IMR-90 (cell line): Measurements from ENCODE around the gene PRKAG2. TPM values are rescaled to one million over a fixed set of nuclear protein-coding genes. Genes with fewer than 3 reads are reported as not detected.

Experiments
- ATAC-seq: fragments of 200-7000 bp; cut with Tn5 transposase; 2 replicates; pipeline ENCODE4 v1.9.1; 2020; ENCODE audit warnings: low read depth, mild to moderate bottlenecking, moderate library complexity
- BruUV-seq: library from RNA; stranded (reverse); fragments of 400-500 nt; replicated peaks from 2 replicates; lab custom pipeline; 2021; lab: Mats Ljungman, UMichigan
- CTCF ChIA-PET: fragments of 300-600 bp; formaldehyde crosslinking; extraction: SDS; loops from one replicate; lab custom pipeline; 2021; ENCODE audit warnings: antibody characterized with exemption; lab: Yijun Ruan, JAX
- POLR2A ChIA-PET: fragments of 300-600 bp; sonication (Branson Sonifier 250); formaldehyde crosslinking; loops from one replicate; lab custom pipeline; 2022; ENCODE audit warnings: antibody characterized with exemption; ENCODE audit not compliant: unreplicated experiment; lab: Charles Lee
- DNase-seq: peaks from one replicate; pipeline ENCODE4 v3.0.0; 2013
- H2AFZ ChIP-seq: replicated peaks from 2 replicates; pipeline ENCODE3; 2013; ENCODE audit warnings: low read length, mild to moderate bottlenecking; ENCODE audit not compliant: poor library complexity
- H2AK5ac ChIP-seq: 2 replicates; pipeline ENCODE4 v1.6.1; 2013; ENCODE audit warnings: low read depth, low read length, inconsistent platforms
- H2AK9ac ChIP-seq: replicated peaks from 2 replicates; pipeline ENCODE3; 2013; ENCODE audit warnings: mild to moderate bottlenecking, low read depth, low read length, moderate library complexity; ENCODE audit not compliant: poor library complexity
- H2BK120ac ChIP-seq: 2 replicates; pipeline ENCODE4 v1.6.1; 2013; ENCODE audit warnings: low read depth, low read length, inconsistent platforms
- H2BK15ac ChIP-seq: 3 replicates; pipeline ENCODE4 v1.6.1; 2013; ENCODE audit warnings: low read depth, low read length, inconsistent platforms
- H2BK20ac ChIP-seq: 2 replicates; pipeline ENCODE4 v1.6.1; 2013; ENCODE audit warnings: low read depth, mild to moderate bottlenecking, inconsistent platforms, low read length, moderate library complexity
- H2BK5ac ChIP-seq: 2 replicates; pipeline ENCODE4 v1.6.1; 2013; ENCODE audit warnings: mild to moderate bottlenecking, low read depth, low read length, inconsistent platforms; ENCODE audit not compliant: poor library complexity, severe bottlenecking
- H3K14ac ChIP-seq: replicated peaks from 2 replicates; pipeline ENCODE4 v1.6.1; 2013; ENCODE audit warnings: low read depth, low read length, inconsistent platforms
- H3K18ac ChIP-seq: 2 replicates; pipeline ENCODE4 v1.6.1; 2013; ENCODE audit warnings: low read depth, low read length, control low read depth
- H3K23ac ChIP-seq: 2 replicates; pipeline ENCODE4 v1.6.1; 2013; ENCODE audit warnings: low read depth, low read length, inconsistent platforms
- H3K27ac ChIP-seq: 2 replicates; pipeline ENCODE4 v1.5.1; 2013; ENCODE audit warnings: mild to moderate bottlenecking, control low read depth, low read length; ENCODE audit not compliant: insufficient read depth
- H3K27me3 ChIP-seq: 2 replicates; pipeline ENCODE4 v1.6.1; 2013; ENCODE audit warnings: low read length; ENCODE audit not compliant: control insufficient read depth, insufficient read depth
- H3K36me3 ChIP-seq: 2 replicates; pipeline ENCODE4 v1.6.1; 2013; ENCODE audit warnings: low read length, mixed read lengths; ENCODE audit not compliant: control insufficient read depth, insufficient read depth
- H3K4ac ChIP-seq: 2 replicates; pipeline ENCODE4 v1.6.1; 2013; ENCODE audit warnings: low read depth, low read length, inconsistent platforms
- H3K4me1 ChIP-seq: 2 replicates; pipeline ENCODE4 v1.6.1; 2013; ENCODE audit warnings: low read length, mixed read lengths; ENCODE audit not compliant: control insufficient read depth, insufficient read depth
- H3K4me2 ChIP-seq: 2 replicates; pipeline ENCODE4 v1.6.1; 2013; ENCODE audit warnings: low read depth, mild to moderate bottlenecking, control low read depth, low read length, moderate library complexity
- H3K4me3 ChIP-seq: 2 replicates; pipeline ENCODE4 v1.5.1; 2013; ENCODE audit warnings: low read depth, mild to moderate bottlenecking, control low read depth, low read length, moderate library complexity; ENCODE audit not compliant: insufficient read depth
- H3K56ac ChIP-seq: 2 replicates; pipeline ENCODE4 v1.6.1; 2013; ENCODE audit warnings: low read length, inconsistent platforms; ENCODE audit not compliant: insufficient read depth; ENCODE audit errors: extremely low read depth
- H3K79me1 ChIP-seq, 2 experiments: 2 replicates each; pipeline ENCODE4 v1.6.1; 2013; ENCODE audit warnings: low read length in 2 of 2, inconsistent platforms in 1 of 2, low read depth in 1 of 2
- H3K9ac ChIP-seq: 2 replicates; pipeline ENCODE4 v1.6.1; 2013; ENCODE audit warnings: low read depth, low read length, control low read depth
- H3K9me1 ChIP-seq: 2 replicates; pipeline ENCODE4 v1.6.1; 2013; ENCODE audit warnings: low read length, inconsistent platforms; ENCODE audit not compliant: insufficient read depth
- H3K9me3 ChIP-seq: 2 replicates; pipeline ENCODE4 v1.6.1; 2013; ENCODE audit warnings: low read length; ENCODE audit not compliant: control insufficient read depth, insufficient read depth
- H4K20me1 ChIP-seq: 2 replicates; pipeline ENCODE4 v1.6.1; 2013; ENCODE audit warnings: low read length, inconsistent platforms; ENCODE audit not compliant: insufficient read depth
- H4K5ac ChIP-seq: 2 replicates; pipeline ENCODE4 v1.6.1; 2013; ENCODE audit warnings: mild to moderate bottlenecking, low read depth, low read length, control low read depth
- H4K8ac ChIP-seq, 2 experiments: 2 replicates each; pipeline ENCODE4 v1.6.1; 2013; ENCODE audit warnings: low read depth in 2 of 2, low read length in 2 of 2, control low read depth in 1 of 2, inconsistent platforms in 1 of 2
- H4K91ac ChIP-seq: 2 replicates; pipeline ENCODE4 v1.6.1; 2013; ENCODE audit warnings: low read depth, low read length, inconsistent platforms; ENCODE audit not compliant: insufficient read depth
- BHLHE40 ChIP-seq: fragments of 150-350 bp; IDR thresholded peaks from 2 replicates; pipeline ENCODE4 v1.6.1; 2016; ENCODE audit warnings: mild to moderate bottlenecking, low read depth, low read length
- CEBPB ChIP-seq: IDR thresholded peaks from 2 replicates; pipeline ENCODE4 v1.6.1; 2012; ENCODE audit warnings: low read depth, low read length, improper control_type of control experiment
- CHD1 ChIP-seq: IDR thresholded peaks from 2 replicates; pipeline ENCODE4 v1.6.1; 2012; ENCODE audit warnings: low read depth, low read length, improper control_type of control experiment
- FOS ChIP-seq: fragments of 150-350 bp; IDR thresholded peaks from 2 replicates; pipeline ENCODE4 v1.6.1; 2016; ENCODE audit warnings: low read depth, low read length
- MAFK ChIP-seq: IDR thresholded peaks from 2 replicates; pipeline ENCODE4 v1.6.1; 2012; ENCODE audit warnings: low read depth, low read length, improper control_type of control experiment
- MAZ ChIP-seq: IDR thresholded peaks from 2 replicates; pipeline ENCODE4 v1.6.1; 2012; ENCODE audit warnings: low read depth, mild to moderate bottlenecking, low read length, improper control_type of control experiment, moderate library complexity, borderline replicate concordance
- MXI1 ChIP-seq: IDR thresholded peaks from 2 replicates; pipeline ENCODE4 v1.6.1; 2012; ENCODE audit warnings: low read depth, mild to moderate bottlenecking, low read length, moderate library complexity, borderline replicate concordance
- POLR2A ChIP-seq: IDR thresholded peaks from 2 replicates; pipeline ENCODE4 v1.6.1; 2012; ENCODE audit warnings: mild to moderate bottlenecking, low read depth, low read length
- RAD21 ChIP-seq: IDR thresholded peaks from 2 replicates; pipeline ENCODE4 v1.6.1; 2012; ENCODE audit warnings: low read length, improper control_type of control experiment
- RCOR1 ChIP-seq: IDR thresholded peaks from 2 replicates; pipeline ENCODE4 v1.6.1; 2012; ENCODE audit warnings: mild to moderate bottlenecking, low read length, improper control_type of control experiment; ENCODE audit not compliant: insufficient replicate concordance
- RFX5 ChIP-seq: IDR thresholded peaks from 2 replicates; pipeline ENCODE4 v1.8.0; 2012; ENCODE audit warnings: low read depth, mild to moderate bottlenecking, low read length, moderate library complexity
- SMC3 ChIP-seq: fragments of 150-350 bp; IDR thresholded peaks from 2 replicates; pipeline ENCODE4 v1.6.1; 2016; ENCODE audit warnings: low read depth, mild to moderate bottlenecking, antibody characterized with exemption, low read length, moderate library complexity
- WGBS, 2 experiments: methylation state at CpG; one replicate each; pipeline versions ENCODE4 v1.1.5 to v1.1.7; 2013; ENCODE audit warnings: missing lambda C conversion rate in 2 of 2; ENCODE audit not compliant: insufficient read length in 1 of 2; ENCODE audit errors: extremely low coverage in 2 of 2; 5-methylcytosine and 5-hydroxymethylcytosine counted together
- dilution Hi-C: fragments of 300-500 bp; cut with HindIII; formaldehyde crosslinking; loops from one replicate; pipeline ENCODE4 v1.14.3; 2018; ENCODE audit warnings: low sequenced_read_pairs; ENCODE audit not compliant: unreplicated experiment
- in situ Hi-C: fragments of 300-500 bp; cut with MboI; formaldehyde crosslinking; loops from 3 replicates; pipeline ENCODE4 v1.14.3; 2019; ENCODE audit warnings: low sequenced_read_pairs, inconsistent platforms, mixed read lengths
- intact Hi-C: fragments of 100-400 bp; cut with micrococcal nuclease; formaldehyde crosslinking; loops from 2 replicates; pipeline ENCODE4 v1.10.0; 2022
- polyA plus RNA-seq, 3 experiments: library from polyadenylated mRNA; depleted of rRNA; stranded (reverse); fragments of >200 nt; gene quantifications; 2 replicates each; pipeline ENCODE4 v1.2.3, GENCODE V29; 2012; ENCODE audit warnings: low replicate concordance in 1 of 3
- total RNA-seq: library from RNA; depleted of rRNA; stranded (reverse); fragments of >200 nt; gene quantifications from 2 replicates; pipeline ENCODE4 v1.2.3, GENCODE V29; 2012
- TF ChIP-seq, protein P1 (sequence below): fragments of 150-350 bp; IDR thresholded peaks from 2 replicates; pipeline ENCODE4 v1.6.1; 2017; ENCODE audit warnings: mild to moderate bottlenecking, antibody characterized with exemption, low read length, low read depth

PRKAG2 gene
- total and polyA plus RNA-seq, 2 of the 4 experiments (the other 2 are of a cell fraction), result 15.4 to 21.6 TPM

DNA sequence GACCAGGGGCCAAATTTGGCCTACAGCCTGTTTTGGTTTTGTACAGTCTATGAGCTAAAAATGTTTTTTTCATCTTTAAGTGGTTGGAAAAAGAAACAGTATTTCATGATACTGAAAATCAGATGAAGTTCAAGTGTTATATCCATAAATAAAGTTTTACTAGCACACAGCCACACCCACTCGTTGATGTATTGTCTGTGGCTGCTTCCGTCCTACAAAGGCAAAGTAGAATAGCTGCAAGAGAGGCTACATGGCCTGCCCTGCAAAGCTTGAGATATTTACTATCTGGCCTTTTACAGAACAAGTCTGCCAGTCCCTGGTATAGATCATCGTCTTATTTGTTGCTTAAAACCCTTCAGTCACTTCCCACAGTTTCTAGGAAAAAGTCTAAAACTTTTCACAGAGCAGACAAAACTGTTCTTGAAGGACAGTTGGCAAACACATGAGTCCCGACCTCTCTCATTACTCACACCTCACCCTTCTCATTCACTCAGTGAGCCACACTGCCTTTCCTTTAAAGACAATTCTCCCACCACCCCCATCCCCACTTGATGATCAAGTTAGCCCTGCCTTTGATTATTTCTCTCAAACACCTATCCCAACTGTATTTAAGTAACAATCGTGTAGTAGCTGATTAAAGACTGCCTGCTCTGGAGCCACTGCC, 367.1 kb downstream of the PRKAG2 start:
- Histone ChIP-seq H2BK5ac (no peak overlapping the region), H3K79me1 (peaks cover 0 to 66% of the 10 kb centered on the region in 2 experiments; a peak in 2 of 4 replicates), H2BK120ac (no peak overlapping the region), H4K8ac (no peak overlapping the region), H3K14ac (no peak overlapping the region), H3K27ac (no peak overlapping the region), H3K4me3 (no peak overlapping the region), H2BK20ac (no peak overlapping the region), H3K4ac (no peak overlapping the region), H3K23ac (peak overlapping the region; percentile 38; the same call in 1 of the 2 replicates), H4K5ac (no peak overlapping the region), H3K4me2 (no peak overlapping the region), H2AK5ac (no peak overlapping the region), H3K9me1 (peaks cover 20% of the 10 kb centered on the region), H3K36me3 (no peaks in the 10 kb centered on the region; the same call in 1 of the 2 replicates), H3K9ac (no peak overlapping the region), H3K9me3 (no peaks in the 10 kb centered on the region), H4K91ac (no peak overlapping the region), H3K27me3 (no peaks in the 10 kb centered on the region), H2AK9ac (no peak overlapping the region), H4K20me1 (peaks cover 92% of the 10 kb centered on the region), H3K4me1 (peaks cover 21% of the 10 kb centered on the region), H2AFZ (no peak overlapping the region), H3K18ac (no peak overlapping the region), H2BK15ac (no peak overlapping the region), H3K56ac (no peak overlapping the region)
- intact Hi-C loops, result loop anchor here (5.0 kb wide), 1 partner anchor 112 kb away; no protein-coding TSS in a partner anchor
- in situ Hi-C loops, result no loop called here
- DNase-seq (no peak), ATAC-seq (no peak)
- no TSS peak for BruUV-seq
- TF ChIP-seq MAZ, result no peak
- no peak for TF ChIP-seq RAD21
- no peak for TF ChIP-seq POLR2A
- no peak for TF ChIP-seq RCOR1
- no peak for TF ChIP-seq SMC3
- no peak for TF ChIP-seq MAFK
- no peak for TF ChIP-seq MXI1
- TF ChIP-seq CHD1, result no peak
- no peak for TF ChIP-seq BHLHE40
- no peak for TF ChIP-seq CEBPB
- TF ChIP-seq, protein P1, sequence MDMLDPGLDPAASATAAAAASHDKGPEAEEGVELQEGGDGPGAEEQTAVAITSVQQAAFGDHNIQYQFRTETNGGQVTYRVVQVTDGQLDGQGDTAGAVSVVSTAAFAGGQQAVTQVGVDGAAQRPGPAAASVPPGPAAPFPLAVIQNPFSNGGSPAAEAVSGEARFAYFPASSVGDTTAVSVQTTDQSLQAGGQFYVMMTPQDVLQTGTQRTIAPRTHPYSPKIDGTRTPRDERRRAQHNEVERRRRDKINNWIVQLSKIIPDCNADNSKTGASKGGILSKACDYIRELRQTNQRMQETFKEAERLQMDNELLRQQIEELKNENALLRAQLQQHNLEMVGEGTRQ, result no peak
- no peak for TF ChIP-seq RFX5
- no peak for TF ChIP-seq FOS
- dilution Hi-C loops, result no loop called here
- 79% methylated on average over 3 of the region's 5 CpGs; no CpG with 5 or more reads in 1 of the 2 experiments for WGBS, 2 experiments
- POLR2A ChIA-PET, result no interaction called here
- CTCF ChIA-PET, result no interaction called here
